HG03520 (cell line): ENCODE data around the gene KCNMB2.
A peak's percentile ranks its signal among the peaks of the same experiment; 100 is the strongest.
"Not testable (repeated sequence)": the region's sequence is repeated elsewhere in the genome, so short reads cannot be mapped to it uniquely, and the experiment has no call there.

Source experiments
- ATAC-seq: cut with Tn5 transposase; IDR thresholded peaks from one replicate; pipeline ENCODE4 v1.9.1; 2021; ENCODE audit warnings: mild to moderate bottlenecking, moderate library complexity; ENCODE audit not compliant: unreplicated experiment

KCNMB2 gene

GRCh38 chr3:178518660-178519396 is 17.4 kb upstream of the KCNMB2 start:
- ATAC-seq, result peak; percentile 82

- no peak for ATAC-seq
Observed at GRCh38 chr3:178519701-178520100, 16.5 kb upstream of the KCNMB2 start.

DNA sequence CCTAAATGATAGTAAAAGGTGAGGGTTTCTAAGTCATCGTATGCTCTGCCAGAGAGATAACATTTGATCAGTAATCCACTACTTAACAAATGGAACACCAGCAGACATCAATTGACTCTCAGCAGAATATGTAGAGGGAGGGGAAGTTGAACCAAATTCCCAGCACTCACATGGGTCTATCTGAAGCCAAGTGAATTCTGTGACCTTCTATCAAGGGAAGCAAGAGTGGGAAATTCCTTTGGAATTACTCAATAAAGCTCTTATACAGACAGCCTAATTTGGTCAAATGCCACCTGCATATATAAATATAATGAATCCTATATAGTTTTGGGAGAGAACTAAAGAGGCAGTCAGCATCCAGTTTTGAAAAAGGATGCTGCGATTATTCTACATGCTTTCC is 15.8 kb upstream of the KCNMB2 start:
- ATAC-seq, result no peak

GRCh38 chr3:178522200-178523052 is 13.8 kb upstream of the KCNMB2 start:
- no peak for ATAC-seq

- ATAC-seq, result no peak
Observed at GRCh38 chr3:178525251-178525650, 11.0 kb upstream of the KCNMB2 start.

DNA sequence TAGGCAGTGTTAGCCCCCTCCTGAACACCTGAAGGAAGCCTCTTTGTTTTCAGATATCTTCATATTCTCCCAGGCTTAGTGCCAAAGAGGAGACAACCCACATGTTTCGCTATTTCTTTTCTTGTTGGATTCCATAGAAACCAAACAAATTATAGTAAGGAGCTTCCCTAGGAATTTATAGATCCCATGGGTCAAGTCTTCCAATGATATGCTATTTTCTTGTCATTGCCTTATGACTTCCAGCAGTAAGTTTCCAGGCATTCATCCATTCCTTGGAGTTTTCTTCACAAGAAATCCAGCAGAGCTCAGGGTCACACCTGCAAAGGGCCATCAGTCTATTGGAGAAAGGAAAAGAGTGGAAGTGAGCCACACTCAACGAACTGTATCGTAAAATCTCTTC is 9.9 kb upstream of the KCNMB2 start:
- no peak for ATAC-seq

DNA sequence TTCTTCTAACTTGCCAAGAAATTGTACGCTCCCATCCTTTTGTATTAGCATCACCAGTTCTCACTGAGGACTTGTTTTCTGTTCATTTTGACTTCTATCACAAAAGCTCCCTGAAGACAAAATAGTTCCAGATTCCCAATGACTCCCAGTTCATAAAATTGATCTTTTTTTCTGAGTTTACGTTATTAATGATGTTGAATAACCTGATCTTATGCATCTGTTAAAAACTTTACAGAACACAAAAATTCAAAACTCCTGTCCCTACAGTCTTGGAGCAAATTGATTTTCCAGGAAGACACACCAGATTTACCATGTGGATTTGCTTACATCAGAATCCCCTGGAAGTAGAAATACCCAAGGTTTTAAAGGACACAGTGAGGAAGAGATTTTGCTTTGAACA is 8.3 kb upstream of the KCNMB2 start:
- no peak for ATAC-seq

- no peak for ATAC-seq
Observed at GRCh38 chr3:178529606-178530225, 6.5 kb upstream of the KCNMB2 start.

- no peak for ATAC-seq
Observed at GRCh38 chr3:178532476-178532875, 3.8 kb upstream of the KCNMB2 start.

DNA sequence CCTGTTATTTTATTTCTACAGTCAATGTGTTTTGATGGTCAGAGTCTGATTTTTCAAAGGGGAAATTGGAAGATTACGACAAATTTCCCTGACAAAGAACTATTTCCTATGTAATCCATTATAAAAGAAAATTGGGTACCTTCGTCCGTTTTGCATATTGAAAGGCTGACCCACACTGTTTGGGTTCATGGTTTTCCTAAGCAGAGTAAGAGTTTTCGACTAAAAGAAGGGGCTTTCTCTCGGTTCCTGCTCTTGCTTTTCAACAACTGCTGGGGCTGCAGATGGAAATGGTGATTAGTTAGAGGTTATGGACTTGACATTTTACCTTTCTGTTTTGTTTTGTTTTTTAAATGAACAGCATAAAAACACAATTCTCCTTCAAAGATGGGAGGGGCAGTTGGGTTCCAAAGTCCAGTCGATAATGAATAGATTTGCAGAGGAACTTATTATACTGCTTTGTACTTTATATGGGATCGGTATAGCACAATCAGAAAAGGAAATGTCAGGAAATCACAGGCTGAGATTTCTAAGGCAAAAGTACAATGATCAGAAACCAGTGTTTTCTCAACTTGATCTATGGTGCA is 978 bp downstream of the KCNMB2 start:
- ATAC-seq, result no peak

- ATAC-seq, result no peak
Observed at GRCh38 chr3:178538056-178538455, 1.8 kb downstream of the KCNMB2 start.

DNA sequence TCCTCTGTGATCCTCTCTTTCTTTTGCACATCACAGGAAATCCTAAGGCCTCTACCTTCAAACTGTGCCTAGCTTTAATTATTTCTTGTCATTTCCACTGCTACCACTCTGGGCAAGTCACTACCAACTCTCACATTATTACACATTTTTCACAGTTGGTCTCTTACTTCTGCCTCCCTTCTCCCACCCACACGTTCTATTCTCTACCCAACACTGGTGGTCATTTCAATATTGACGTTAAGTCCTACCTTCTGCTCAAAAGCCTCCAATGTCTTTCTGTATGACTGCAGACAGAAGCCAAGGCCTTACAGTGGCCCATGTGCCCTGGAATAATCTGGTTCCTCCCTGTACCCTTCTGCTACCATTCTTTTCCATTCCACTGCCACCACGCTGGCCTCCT is 3.9 kb downstream of the KCNMB2 start:
- ATAC-seq, result no peak

GRCh38 chr3:178545337-178545736 is 9.1 kb downstream of the KCNMB2 start:
- ATAC-seq, result no peak

DNA sequence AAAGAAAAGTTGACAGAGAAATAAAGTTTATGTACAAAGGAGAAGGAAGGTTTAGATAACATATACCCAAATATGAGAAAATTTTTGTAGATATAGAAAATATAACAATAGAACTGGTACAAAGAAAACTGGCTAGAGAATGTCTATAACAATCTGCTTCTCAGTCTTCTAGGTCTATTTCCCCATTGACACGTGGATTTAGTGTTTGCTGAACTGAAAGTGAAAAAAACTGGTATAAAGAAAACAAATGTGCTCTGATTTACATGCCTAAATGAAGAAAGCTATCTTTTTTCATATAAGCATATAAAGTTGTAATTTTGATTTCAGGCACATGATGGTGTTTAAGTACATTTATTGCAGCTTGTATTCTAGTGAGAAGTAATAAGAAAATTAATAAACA is 9.8 kb downstream of the KCNMB2 start:
- ATAC-seq, result peak; percentile 44

- ATAC-seq, result not testable (repeated sequence)
Observed at GRCh38 chr3:178549426-178549825, 13.2 kb downstream of the KCNMB2 start.

DNA sequence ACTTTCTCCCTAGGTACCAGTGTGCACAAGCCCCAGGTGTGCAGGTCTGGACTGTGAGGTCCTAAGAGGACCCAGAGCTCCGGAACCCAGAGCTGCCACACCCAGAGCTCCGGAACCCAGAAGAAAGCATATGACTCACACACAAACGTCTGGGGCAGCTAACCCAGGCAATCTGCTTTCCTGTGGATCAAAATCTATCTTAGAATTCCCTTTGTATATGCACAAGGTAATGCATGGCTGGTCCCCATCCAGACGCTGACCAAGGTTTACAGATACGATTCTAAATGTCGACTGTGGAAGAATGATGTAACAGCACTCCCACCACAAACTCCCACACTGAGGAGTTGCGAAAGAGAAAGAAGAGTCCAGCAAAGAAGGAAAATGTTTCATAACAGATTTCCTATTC is 15.7 kb downstream of the KCNMB2 start:
- no peak for ATAC-seq

- ATAC-seq, result no peak
Observed at GRCh38 chr3:178558637-178559036, 22.4 kb downstream of the KCNMB2 start.

GRCh38 chr3:178560759-178561158 is 24.5 kb downstream of the KCNMB2 start:
- ATAC-seq, result no peak

DNA sequence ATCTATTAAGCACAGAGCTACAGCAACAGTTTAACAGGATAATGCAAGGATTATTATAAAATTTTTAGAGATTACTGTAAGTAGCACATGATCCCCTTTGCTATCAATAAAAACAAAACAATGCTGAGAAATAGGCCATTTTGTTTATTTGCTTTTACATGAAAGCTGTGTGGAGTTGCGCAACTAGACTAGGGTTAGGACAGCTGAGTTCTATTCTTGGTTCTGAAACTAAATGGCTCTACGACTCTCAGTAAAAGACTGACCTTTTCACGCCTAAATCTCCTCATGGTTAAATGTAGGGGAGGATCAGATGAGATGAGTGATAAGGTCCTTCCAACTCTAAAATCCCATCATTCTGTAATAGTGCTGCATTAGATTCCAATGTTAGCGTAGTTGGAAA is 25.0 kb downstream of the KCNMB2 start:
- no peak for ATAC-seq

DNA sequence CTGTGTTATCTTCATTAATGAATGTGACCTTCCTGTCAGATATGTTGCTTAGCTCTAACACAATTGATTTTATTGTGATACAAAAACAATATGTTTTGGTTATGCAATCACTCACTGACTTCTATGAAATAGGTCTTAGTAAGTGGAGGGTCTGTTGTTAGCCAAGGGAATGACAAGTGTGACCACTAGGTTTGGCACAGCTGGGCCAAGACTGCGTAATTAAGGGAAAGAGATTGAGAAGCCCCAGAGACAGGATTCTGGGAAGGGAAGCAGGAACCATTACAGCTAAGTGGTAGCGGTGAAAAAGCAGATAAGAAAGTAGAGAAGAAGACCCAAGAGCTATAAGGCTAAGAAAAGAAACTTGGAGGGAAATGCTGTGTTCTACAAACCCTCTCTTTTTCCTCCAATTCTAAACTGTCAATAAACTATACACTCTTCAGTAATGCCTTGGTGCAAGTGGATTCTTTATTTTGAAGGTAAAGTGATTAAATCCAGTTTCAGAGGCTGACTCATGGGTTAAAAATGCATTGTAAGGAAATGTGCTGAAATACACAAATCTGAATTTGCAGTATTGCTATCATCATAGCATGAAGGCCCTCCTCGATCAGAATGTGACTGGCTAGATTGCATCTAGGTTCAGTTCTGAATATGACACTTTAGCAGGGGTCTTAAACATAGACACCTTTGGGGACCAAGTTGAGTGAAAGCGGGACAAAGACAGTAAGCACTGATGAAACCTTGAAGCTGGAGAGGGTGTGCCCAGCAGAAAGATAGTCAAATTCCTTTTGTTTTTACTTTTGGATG is 26.1 kb downstream of the KCNMB2 start:
- no peak for ATAC-seq

DNA sequence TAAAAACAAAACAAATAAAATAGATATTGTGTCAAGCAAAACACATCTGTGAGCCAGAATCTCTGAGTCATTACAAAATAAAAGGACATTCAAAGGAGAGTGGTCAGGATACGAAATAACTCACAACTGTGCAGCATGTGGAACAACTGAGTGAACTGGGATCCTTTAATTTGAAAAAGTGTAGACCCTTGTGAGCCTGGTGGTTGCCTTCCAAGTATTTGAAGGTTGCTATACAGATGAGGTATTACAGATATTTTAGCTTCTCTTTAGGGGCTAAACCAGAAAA is 26.7 kb downstream of the KCNMB2 start:
- ATAC-seq, result no peak
